HG02678 (cell line): ENCODE results near the gene CDC37.

Experiments
- ATAC-seq: cut with Tn5 transposase; IDR thresholded peaks from one replicate; pipeline ENCODE4 v1.9.1; 2021; ENCODE audit warnings: mild to moderate bottlenecking, moderate library complexity; ENCODE audit not compliant: unreplicated experiment

CDC37 gene

DNA sequence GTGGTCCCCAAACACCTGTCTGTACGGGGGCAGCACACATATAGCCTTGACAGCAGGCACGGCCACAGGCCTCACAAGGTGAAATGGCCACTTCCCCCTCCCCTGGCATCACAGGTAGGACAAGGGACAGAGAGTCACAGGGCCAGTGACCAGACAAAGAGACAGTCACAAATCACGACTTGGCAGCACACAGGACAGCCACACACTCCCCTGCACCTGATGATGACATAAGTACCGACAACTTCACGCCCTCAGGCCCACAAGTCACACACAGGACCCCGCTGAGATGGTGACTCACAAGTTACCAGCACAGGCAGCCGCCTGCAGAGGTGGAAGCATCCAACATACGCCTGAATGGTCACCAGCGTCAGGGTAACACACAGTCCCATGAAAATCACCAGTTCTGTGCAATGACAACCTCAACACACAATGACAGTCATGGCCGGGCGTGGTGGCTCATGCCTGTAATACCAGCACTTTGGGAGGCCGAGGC is 39.5 kb downstream of the CDC37 start:
- ATAC-seq = no peak

DNA sequence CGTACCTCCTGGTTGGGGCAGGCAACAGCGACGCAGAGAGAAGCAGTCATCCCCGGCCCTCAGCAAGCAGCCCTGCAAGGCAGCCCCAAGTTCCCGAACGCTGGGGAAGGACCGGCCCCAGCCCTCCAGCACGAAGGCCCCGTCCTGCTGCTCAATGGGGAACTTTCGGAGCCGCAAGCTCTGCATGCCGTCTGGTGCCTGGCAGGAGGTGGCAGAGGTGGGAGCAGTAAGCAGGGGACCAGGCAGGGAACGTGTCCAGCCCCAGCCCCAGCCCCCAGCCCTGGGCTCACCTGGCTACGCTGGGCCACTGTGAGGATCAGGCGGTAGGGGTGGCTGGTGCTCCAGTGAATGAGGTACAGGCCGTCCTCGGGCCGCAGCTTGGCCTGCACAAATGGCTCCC is 41.1 kb downstream of the CDC37 start:
- ATAC-seq = no peak

DNA sequence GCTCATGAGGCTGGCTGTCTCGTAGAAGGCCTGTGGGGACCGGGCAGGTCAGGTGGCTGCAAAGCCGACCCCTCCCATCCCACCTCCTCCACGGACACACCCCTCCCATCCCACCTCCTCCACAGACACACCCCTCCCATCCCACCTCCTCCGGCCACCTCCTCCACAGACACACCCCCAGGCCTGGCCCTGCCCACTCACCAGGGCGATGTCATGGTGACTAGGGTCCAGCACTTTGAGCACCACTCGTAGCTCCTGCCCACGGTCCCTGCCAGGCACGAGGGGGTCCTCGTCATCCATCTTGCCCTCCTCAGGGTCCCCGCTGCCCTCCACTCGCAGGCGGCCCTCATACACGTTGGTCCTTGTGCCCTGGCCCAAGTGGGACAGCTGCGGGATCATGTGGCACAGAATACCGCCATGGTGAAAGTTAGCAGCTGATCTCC is 41.8 kb downstream of the CDC37 start:
- no peak for ATAC-seq

DNA sequence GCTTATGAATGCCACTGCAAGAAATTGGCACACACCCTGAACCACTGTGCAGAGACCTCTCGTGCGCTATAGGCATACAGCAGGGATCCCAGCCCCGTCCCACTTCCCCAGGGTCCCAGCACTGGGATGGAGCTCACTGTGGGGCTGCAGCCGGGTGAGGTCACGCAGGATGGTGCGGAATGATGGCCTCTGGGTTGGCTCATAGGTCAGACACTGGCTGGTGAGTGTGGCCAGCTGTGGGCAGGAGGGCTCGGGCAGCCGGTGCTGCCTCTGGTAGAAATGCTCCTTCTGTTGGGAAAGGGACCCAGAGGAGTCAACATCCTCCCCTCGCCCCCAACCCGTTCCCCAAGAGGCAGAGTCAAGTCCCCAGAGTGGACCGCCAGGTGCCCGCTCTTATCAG is 46.9 kb downstream of the CDC37 start:
- ATAC-seq = no peak

DNA sequence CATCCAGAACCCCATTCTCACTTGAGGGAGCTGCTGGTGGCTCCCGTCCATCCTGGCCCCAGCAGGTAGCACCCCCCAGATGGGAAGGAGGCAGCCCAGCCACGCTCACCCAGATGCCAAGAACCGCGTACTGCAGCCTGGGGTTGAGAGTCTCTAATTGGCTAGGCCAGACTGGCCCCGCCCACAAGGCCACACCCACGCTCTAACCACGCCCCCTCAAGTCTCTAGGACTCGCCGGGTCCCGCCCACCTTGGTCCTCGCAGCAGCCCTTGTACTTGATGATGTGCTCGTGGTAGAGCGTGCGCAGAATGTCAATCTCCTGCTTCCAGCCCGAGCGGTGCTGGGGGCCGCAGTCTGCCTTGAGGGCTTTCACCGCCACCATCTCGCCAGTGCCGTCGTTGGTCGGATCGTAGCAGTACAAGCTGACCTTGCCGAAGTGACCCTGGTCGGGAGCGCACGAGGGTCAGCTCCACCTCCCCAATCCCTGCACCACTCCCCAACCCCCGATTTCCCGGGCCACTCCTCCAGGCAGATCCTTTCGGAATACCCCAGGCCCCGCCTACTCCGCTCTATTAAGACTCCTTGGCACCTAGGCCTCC is 49.5 kb downstream of the CDC37 start:
- ATAC-seq = no peak

DNA sequence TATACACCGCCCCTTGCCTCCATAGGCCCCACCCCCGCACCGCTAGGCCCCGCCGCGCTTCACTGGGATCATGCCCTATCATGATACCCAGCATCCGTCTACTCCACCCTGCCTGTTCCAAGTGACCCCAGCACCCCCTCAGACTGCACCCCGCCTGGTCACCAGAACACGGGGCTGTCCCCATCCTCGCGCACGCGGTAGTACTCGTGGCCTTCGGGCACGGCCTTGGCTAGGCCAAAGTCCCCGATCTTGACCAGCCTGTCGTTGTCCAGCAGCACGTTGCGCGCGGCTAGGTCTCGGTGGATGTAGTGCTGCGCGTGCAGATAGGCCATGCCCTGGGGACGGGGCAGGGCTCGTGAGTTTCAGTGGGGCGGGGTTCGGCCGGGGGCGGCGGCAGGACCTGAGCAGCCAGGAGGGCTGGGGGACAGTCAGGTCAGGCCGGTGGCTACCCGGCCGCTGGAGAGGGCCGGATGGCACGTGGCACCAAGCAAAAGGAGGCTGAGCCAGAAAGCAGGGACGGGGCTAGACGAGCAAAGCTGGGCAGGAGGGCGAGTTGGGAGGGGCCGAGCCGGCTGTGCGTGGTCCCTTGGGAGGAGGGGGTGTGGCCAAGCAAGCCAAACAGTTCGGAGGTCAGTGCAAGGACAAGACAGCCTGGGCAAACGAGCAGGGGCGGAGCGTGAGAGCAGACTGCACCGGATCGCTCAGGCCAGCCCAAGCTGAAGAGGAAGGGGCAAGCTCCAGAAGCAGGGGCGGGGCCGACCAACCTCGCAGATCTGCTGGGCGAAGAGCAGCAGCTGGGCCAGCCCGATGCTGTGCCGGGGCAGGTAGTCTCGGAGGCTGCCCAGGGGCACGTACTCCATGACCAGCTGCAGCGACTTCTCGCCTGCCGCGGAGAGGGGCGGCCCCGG is 50.3 kb downstream of the CDC37 start:
- no peak for ATAC-seq

DNA sequence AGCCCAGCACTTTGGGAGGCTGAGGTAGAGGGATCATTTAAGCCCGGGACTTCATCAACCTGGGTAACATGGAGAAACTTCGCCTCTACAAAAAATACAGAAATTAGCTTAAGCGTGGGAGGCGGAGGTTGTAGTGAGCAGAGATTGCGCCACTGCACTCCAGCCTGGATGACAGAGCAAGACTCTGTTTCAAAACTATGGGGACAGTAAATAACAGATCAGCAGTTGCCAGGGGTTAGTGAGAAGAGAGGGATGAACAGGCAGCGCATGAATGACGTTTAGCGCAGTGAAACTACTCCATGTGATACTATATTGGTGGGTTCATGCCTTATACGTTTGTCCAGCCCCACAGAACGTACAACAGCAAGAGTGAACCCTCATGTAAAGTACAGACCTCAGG is 56.8 kb downstream of the CDC37 start:
- ATAC-seq = no peak

DNA sequence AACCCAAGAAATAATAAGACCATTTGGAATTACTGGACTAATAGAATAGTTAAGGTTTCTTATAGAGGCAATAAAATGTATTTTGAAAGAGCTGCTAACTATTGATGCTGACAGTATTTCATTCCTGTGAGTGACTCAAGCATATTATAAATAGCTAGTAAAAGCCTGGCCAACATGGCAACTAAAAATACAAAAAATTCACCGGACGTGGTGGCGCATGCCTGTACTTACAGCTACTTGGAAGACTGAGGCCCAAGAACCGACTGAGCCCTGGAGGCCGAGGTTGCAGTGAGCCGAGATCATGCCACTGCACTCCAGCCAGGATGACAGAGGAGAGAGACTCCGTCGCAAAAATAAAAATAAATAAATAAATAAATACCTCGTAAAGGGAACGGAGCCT is 58.6 kb downstream of the CDC37 start:
- ATAC-seq = no peak

DNA sequence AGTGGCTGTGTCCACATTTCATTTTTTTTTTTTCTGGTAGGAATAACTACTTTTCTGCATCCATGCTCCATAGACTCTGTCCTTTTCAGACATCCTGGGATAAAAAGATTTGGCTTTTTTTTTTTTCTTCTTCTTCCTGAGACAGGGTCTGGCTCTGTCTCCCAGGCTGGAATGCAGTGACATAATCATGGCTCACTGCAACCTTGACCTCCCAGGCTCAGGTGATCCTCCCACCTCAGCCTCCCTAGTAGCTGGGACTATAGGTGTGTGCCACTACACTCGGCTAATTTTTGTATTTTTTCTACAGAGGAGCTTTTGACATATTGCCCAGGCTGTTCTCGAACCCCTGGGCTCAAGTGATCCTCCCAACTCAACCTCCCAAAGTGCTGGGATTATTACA is 59.8 kb downstream of the CDC37 start:
- no peak for ATAC-seq
